HG03039 (cell line): ENCODE measurements around the gene LAPTM4A.
"Not testable (repeated sequence)": the region's sequence is repeated elsewhere in the genome, so short reads cannot be mapped to it uniquely, and the experiment has no call there.

Source experiments
- ATAC-seq: cut with Tn5 transposase; IDR thresholded peaks from one replicate; pipeline ENCODE4 v1.9.1; 2021; ENCODE audit warnings: mild to moderate bottlenecking, moderate library complexity; ENCODE audit not compliant: unreplicated experiment

The LAPTM4A gene

DNA sequence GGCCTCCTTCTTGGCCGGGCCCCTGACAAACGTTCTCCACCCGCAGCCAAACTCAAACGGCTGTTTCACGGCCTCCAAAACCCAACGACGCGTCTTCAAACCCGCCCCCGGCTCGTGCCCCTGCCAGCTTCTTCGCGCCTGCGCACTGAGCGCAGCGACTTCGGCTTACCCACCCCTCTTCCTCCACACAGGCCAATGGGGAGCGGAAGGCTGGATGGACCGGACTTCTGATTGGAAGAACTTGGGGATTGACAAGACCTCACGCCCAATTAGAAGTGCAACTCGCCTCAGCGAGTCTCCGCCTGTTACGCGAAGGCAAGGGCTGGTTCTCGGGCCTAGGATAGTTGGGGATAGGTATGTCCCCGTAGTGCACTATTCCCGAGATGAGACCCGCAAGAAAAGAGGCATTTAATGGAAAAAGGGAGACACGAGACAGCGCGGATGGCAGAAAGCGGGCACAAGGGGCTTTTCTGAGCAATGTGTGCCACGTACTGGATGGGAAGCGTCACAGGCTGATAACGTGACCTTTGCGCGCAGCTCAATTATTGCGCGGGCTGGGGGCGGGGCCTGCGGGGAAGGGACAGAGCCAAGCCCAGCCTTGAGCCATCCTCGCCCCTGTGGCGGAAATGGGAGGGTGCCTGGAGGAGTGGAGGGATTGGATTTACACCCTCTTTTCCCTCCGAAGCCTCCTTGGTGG, at the start of gene LAPTM4A:
Gene LAPTM4A (minus strand): TSS at position 97 of the 697 bp plus-strand sequence. CDS start 108 bp downstream, outside the sequence.
- ATAC-seq: peak; percentile 98

DNA sequence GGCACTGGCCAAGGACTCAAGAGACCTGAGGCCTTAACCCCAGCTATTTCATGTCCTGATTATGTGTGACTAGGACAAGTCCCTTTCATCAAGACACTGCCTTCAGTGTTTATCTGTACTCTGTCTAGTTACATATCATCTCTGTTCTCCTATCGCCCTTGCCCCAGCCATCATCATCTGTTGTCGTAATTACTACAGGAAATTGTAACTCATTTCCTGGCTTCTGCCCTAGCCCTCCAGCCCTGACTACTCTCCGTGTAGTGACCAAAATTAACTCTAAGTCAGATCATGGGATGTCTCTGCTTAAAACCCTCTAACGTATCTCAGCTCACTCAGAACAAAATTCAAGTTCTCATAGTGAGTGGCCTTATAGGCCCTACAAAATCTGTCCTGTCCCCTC, 49.3 kb upstream of the LAPTM4A start:
- ATAC-seq: no peak

GRCh38 chr2:20099780-20100179, 48.4 kb upstream of the LAPTM4A start:
- no peak for ATAC-seq

DNA sequence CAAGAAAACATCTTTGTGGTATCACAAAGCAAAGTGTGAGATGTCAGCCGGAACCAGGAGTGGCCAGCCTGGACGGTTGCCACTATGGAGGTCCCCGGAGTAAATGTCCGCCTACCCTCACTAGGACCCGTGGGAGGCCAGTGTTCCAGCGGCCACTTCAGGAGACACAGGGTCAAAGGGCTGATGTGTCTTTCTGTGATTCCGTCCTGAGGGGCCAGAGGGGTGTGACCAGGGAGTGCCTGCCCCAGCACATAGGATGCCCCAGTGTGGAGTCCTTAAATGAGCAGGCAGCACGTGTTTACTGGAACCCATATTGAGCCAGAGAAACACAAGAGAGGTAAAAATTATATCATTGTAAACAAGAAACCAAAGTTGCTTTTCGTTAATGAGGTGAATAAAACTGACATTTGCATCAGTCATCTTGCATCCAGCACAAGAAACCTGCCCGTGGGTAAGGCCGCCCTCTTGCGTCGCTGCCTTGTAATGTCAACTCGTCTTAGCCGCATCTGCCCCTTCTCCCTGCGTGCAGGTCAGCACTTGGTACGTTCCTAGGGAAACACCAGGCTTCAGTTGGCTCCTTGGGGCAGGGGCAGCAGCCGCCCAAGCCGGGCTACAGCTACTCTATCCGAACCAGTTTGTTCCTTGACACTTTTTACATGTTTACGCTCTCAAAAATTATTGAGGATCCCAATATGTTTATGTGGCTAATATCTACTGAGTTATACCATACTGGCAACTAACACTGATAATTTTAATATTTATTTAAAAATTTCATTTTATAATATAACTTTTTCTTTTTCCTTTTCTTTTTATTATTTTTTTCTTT, 46.7 kb upstream of the LAPTM4A start:
- ATAC-seq: peak; percentile 83

- no peak for ATAC-seq
Observed at GRCh38 chr2:20095469-20095868, 44.0 kb upstream of the LAPTM4A start.

GRCh38 chr2:20094955-20095354, 43.5 kb upstream of the LAPTM4A start:
- no peak for ATAC-seq

- no peak for ATAC-seq
Observed at GRCh38 chr2:20094142-20094755, 42.8 kb upstream of the LAPTM4A start.

DNA sequence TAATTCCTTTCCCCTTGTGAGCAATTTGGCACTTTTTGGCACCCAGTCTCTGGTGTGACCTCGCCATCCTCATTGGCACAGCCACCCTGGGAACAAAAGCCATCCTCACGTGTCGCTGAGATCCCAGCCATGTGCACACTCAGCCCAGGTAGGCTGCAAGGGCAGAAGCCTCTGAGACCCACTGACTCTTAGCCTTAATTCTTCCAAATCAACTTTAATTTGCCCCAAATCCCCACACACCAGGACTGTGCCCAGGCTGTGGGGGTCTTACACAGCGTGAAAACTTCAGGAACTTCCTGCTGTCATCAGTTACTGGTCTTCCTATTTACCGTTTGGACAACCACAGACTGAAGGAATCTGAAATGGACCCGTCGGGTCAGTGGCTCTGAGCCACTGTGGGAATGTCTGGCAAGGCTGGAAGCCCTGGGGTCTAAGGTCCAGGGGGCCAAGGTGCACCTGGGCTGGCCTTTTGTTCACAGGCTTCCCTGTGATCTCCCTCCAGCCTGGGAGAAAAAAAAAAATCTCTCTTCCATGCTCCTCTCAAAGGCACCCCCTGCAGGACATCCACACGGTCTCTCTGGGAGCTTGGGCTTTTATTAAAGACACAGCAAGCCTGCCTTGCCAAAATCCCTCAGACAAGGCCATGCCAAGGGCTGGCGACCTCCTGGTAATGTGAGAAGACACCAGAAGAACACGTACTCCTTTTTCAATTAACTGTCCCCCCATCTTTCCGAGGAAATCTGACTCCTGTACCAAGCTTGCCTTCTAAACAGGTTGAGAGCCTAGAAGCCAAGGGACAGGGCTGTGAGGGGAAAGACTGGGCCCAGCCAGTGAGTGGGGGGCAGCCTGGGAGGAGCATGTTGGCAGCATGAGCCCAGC, 42.1 kb upstream of the LAPTM4A start:
- ATAC-seq: no peak

- no peak for ATAC-seq
Observed at GRCh38 chr2:20092901-20093235, 41.4 kb upstream of the LAPTM4A start.

DNA sequence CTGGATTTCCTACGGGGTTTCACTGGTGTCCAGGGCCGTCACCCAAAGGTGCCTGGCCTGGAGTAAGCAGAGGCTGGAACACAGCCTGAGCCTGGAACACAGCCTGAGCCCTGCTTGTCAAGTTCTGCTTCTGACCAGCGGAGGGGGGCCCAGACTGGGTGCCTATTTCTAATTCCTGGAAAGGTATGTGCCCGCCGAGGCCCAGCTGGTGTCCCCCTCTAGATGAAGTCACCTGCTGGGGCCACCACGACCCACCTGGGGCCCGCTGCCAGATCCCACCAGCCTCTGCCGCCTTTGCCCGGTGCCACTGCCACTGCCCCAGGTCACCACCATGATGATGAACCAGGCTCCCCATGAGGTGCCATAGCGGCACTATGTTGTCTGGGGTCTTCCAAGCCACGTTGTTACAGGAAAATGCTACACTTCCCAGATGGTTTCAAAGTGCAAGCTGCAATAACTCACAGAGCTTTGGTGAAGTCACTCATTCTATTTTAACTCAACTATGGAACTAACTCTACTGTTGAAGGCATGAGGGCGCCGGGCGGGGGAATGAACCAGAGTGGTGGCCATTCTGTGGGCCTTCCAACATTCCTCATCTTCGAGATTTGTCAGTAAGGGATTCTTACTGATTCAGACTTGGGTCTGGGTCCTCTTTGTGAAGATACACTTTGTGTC, 40.9 kb upstream of the LAPTM4A start:
- no peak for ATAC-seq

DNA sequence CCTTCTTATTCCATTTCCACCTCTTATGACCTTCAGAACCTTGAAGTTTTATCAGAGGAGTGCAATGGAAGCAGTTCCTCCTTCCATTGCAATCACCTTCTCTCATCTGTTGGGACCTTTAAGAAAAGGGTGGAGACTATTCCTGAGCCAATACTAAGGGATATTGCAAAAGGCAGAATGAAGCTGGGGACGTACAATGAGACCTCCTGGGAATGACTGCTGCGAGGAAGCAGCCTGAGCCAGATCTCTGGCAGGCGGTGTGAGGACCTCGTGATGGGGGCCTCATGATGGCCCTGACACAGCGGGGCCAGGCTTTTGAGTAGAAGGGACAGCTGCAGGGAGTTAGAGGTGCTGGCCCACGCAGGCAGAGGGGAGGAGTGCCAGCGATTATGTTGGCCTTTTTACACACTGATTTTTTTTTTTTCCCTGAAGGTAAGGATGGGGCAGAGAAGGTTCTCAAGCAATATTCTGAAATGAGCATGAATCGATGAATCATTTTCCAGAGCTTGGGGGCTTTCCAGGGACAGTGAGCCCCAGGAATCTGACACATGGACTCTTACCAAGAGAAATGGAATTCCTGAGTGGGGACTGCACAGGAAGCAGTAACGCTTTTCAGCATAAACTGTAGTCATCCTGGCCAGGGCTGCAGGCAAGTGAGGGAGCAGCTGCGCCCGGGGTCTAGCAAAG, 40.0 kb upstream of the LAPTM4A start:
- ATAC-seq: no peak

GRCh38 chr2:20089715-20090464, 38.5 kb upstream of the LAPTM4A start:
- ATAC-seq: no peak

DNA sequence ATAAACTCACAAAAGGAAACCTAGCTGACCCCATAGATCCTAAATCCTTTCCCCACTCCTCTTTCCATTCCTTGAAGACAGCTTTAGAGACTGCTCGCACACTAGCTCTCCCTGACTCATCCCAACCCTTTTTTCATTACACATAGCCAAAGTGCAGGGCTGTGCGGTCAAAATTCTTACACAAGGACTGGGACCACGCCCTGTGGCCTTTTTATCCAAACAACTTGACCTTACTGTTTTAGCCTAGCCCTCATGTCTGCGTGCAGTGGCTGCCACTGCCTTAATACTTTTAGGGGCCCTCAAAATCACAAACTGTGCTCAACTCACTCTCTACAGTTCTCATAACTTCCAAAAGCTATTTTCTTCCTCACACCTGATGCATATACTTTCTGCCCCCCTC, 34.5 kb upstream of the LAPTM4A start:
- ATAC-seq: not testable (repeated sequence)

- not testable (repeated sequence) for ATAC-seq
Observed at GRCh38 chr2:20082812-20083211, 31.4 kb upstream of the LAPTM4A start.

DNA sequence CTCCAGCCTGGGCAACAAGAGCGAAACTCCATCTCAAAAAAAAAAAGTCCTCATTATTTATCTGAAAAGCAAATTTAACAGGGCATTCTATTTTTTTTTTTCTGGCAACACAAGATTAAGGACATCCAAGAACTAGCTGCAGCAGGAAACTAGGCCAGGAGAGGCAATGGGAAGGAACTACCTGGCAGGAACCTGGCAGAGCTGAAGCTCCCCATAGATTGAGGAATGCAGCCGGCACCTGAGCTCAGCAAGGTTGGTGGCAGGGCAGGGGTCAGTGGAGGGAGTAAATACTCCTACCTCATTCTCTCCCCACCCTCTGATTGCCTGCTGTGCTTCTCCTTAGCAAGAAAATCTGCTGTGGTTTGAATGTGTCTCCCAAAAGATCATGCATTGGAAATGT, 30.4 kb upstream of the LAPTM4A start:
- no peak for ATAC-seq

DNA sequence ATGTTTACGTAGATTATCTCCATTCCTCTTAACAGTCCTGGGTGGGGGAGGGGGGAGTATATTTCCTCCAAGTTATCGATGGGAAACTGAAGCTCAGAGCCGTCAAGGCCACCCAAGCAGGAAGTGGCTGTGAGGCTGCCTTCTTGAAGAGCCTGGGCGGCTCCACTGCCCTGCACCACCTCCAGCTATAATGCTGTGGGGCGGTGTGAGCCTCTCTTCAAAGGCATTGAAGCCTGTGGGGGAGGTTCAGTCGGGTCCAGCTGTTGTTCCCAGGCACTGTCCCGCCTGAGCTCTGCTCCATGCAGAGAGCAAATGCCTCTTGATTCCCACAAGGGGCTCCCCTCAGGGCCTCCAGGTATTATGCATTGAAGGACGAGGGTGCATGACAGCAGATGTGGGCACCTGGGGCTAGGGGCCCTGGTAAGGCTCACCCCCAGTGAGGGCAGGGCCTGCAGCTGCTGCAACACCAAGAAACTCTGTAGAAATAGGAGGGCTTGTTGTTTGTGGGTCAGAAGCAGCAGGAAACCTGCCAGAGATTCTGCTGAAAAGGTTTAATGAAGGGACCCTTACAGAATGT, 29.5 kb upstream of the LAPTM4A start:
- ATAC-seq: no peak

- ATAC-seq: no peak
Observed at GRCh38 chr2:20080428-20080827, 29.0 kb upstream of the LAPTM4A start.

GRCh38 chr2:20079546-20080115, 28.2 kb upstream of the LAPTM4A start:
- ATAC-seq: no peak
